SK-N-SH (cell line): Measurements from ENCODE around the gene PCDHGB4. TPM values are rescaled to one million over a fixed set of nuclear protein-coding genes. Genes with fewer than 3 reads are reported as not detected.
"Not testable (repeated sequence)": the region's sequence is repeated elsewhere in the genome, so short reads cannot be mapped to it uniquely, and the experiment has no call there.

Experiments used
- CTCF ChIA-PET: fragments of 300-600, 350-600 bp; formaldehyde crosslinking; extraction: SDS; loops from one replicate; lab custom pipeline; 2021; lab: Yijun Ruan, JAX
- POLR2A ChIA-PET: fragments of 350-600 bp; sonication (Branson Sonifier 250); formaldehyde crosslinking; extraction: SDS; loops from one replicate; lab custom pipeline; 2020; ENCODE audit warnings: antibody characterized with exemption, inconsistent platforms; lab: Yijun Ruan, JAX
- DNase-seq: peaks from one replicate; pipeline ENCODE4 v3.0.0; 2012
- H2AFZ ChIP-seq: fragments of 200-600 bp; sonication (generic); 2 replicates; pipeline ENCODE4 v1.8.1; 2016; ENCODE audit warnings: antibody characterized with exemption, mild to moderate bottlenecking, low read depth
- H3F3A ChIP-seq: fragments of 200-600 bp; sonication (generic); replicated peaks from 2 replicates; pipeline ENCODE3; 2016; ENCODE audit warnings: antibody characterized with exemption, mild to moderate bottlenecking; ENCODE audit not compliant: insufficient read depth
- H3K27ac ChIP-seq, 2 experiments: fragments of 200-500 bp in 1 of 2; fragments of 200-600 bp in 1 of 2; sonication (Bioruptor generic) in 1 of 2; sonication (generic), shearing (Covaris generic) in 1 of 2; 2 replicates each; pipeline versions ENCODE4 v1.5.1 to v1.6.1; 2014 to 2016; ENCODE audit warnings: low read depth in 2 of 2, inconsistent platforms in 1 of 2, low read length in 1 of 2, mild to moderate bottlenecking in 1 of 2, mixed read lengths in 1 of 2
- H3K27me3 ChIP-seq: fragments of 200-600 bp; sonication (generic), shearing (Covaris generic); 2 replicates; pipeline ENCODE4 v1.6.1; 2016; ENCODE audit warnings: mixed run types; ENCODE audit not compliant: insufficient read depth
- H3K36me3 ChIP-seq, 2 experiments: fragments of 200-500 bp in 1 of 2; fragments of 200-600 bp in 1 of 2; sonication (Bioruptor generic) in 1 of 2; sonication (generic) in 1 of 2; replicated peaks in 1 of 2; 2 replicates each; pipeline versions ENCODE3 to v1.5.1; 2014 to 2016; ENCODE audit warnings: low read length in 1 of 2, mild to moderate bottlenecking in 1 of 2; ENCODE audit not compliant: insufficient read depth in 2 of 2, control insufficient read depth in 1 of 2
- H3K4me1 ChIP-seq, 2 experiments: fragments of 200-500 bp in 1 of 2; fragments of 200-600 bp in 1 of 2; sonication (Bioruptor generic) in 1 of 2; sonication (generic), shearing (Covaris generic) in 1 of 2; 2 replicates each; pipeline versions ENCODE4 v1.5.1 to v1.6.1; 2014 to 2016; ENCODE audit warnings: low read depth in 1 of 2, low read length in 1 of 2, mixed run types in 1 of 2; ENCODE audit not compliant: insufficient read depth in 2 of 2, control insufficient read depth in 1 of 2
- H3K4me2 ChIP-seq: fragments of 200-600 bp; sonication (generic), shearing (Covaris generic); 2 replicates; pipeline ENCODE4 v1.6.1; 2017; ENCODE audit warnings: mixed run types
- H3K4me3 ChIP-seq, 2 experiments: fragments of 200-500 bp in 1 of 2; fragments of 200-600 bp in 1 of 2; sonication (Bioruptor generic) in 1 of 2; sonication (generic), shearing (Covaris generic) in 1 of 2; 2 replicates each; pipeline versions ENCODE4 v1.5.1 to v1.8.1; 2014 to 2016; ENCODE audit warnings: low read depth in 2 of 2, inconsistent platforms in 1 of 2, low read length in 1 of 2, mild to moderate bottlenecking in 1 of 2, mixed read lengths in 1 of 2, moderate library complexity in 1 of 2
- H3K79me2 ChIP-seq: fragments of 200-600 bp; sonication (generic); 2 replicates; pipeline ENCODE4 v1.8.1; 2017; ENCODE audit warnings: mild to moderate bottlenecking; ENCODE audit not compliant: insufficient read depth
- H3K9ac ChIP-seq: fragments of 200-600 bp; sonication (generic); 2 replicates; pipeline ENCODE4 v1.6.1; 2017; ENCODE audit warnings: mixed run types
- H3K9me2 ChIP-seq: fragments of 200-600 bp; sonication (generic); 2 replicates; pipeline ENCODE4 v1.6.1; 2017; ENCODE audit warnings: mixed run types
- H3K9me3 ChIP-seq: fragments of 200-600 bp; sonication (generic); 2 replicates; pipeline ENCODE4 v1.6.1; 2017; ENCODE audit warnings: mixed run types, mild to moderate bottlenecking, moderate library complexity
- H4K20me1 ChIP-seq: fragments of 200-600 bp; sonication (generic); 2 replicates; pipeline ENCODE4 v1.6.1; 2017; ENCODE audit warnings: mild to moderate bottlenecking, mixed run types; ENCODE audit not compliant: insufficient read depth
- CHD2 ChIP-seq: fragments of 150-350 bp; IDR thresholded peaks from 2 replicates; pipeline ENCODE4 v1.6.1; 2018; ENCODE audit warnings: low read length; ENCODE audit not compliant: partially characterized antibody
- CTCF ChIP-seq: fragments of 200-600 bp; sonication (generic); IDR thresholded peaks from 2 replicates; pipeline ENCODE4 v1.6.1; 2017; ENCODE audit warnings: antibody characterized with exemption, mild to moderate bottlenecking, moderate library complexity
- EZH2phosphoT487 ChIP-seq: fragments of 200-600 bp; sonication (generic); IDR thresholded peaks from 2 replicates; pipeline ENCODE4 v1.6.1; 2017; ENCODE audit warnings: low read depth, mixed run types, mild to moderate bottlenecking, antibody characterized with exemption, moderate library complexity, borderline replicate concordance
- FOSL2 ChIP-seq: IDR thresholded peaks from 2 replicates; pipeline ENCODE4 v1.4.0; 2012; ENCODE audit warnings: low read depth, mild to moderate bottlenecking, moderate library complexity, borderline replicate concordance
- FOXJ3 ChIP-seq: sonication (generic); formaldehyde crosslinking; IDR thresholded peaks from 2 replicates; pipeline ENCODE4 v1.5.1; 2020; ENCODE audit warnings: mild to moderate bottlenecking, missing genetic modification reagents
- GABPA ChIP-seq: IDR thresholded peaks from 2 replicates; pipeline ENCODE4 v1.4.0; 2012; ENCODE audit warnings: low read depth, mild to moderate bottlenecking
- GATA2 ChIP-seq: sonication (generic); formaldehyde crosslinking; IDR thresholded peaks from 2 replicates; pipeline ENCODE4 v1.5.0; 2020; ENCODE audit warnings: mild to moderate bottlenecking, missing genetic modification reagents
- IRF3 ChIP-seq: fragments of 150-350 bp; IDR thresholded peaks from 2 replicates; pipeline ENCODE4 v1.6.1; 2016; ENCODE audit warnings: mild to moderate bottlenecking, low read depth, low read length
- NRF1 ChIP-seq: IDR thresholded peaks from 2 replicates; pipeline ENCODE4 v1.6.1; 2012; ENCODE audit warnings: low read depth, mild to moderate bottlenecking, low read length
- RAD21 ChIP-seq: IDR thresholded peaks from 2 replicates; pipeline ENCODE4 v1.6.1; 2012; ENCODE audit warnings: mild to moderate bottlenecking, low read length
- RXRA ChIP-seq: IDR thresholded peaks from 2 replicates; pipeline ENCODE4 v1.4.0; 2012; ENCODE audit warnings: low read depth, mild to moderate bottlenecking, borderline replicate concordance
- SMC3 ChIP-seq: IDR thresholded peaks from 2 replicates; pipeline ENCODE4 v1.6.1; 2012; ENCODE audit warnings: low read depth, low read length, improper control_type of control experiment
- USF1 ChIP-seq: IDR thresholded peaks from 2 replicates; pipeline ENCODE4 v1.4.0; 2012; ENCODE audit warnings: low read depth, borderline replicate concordance
- YY1 ChIP-seq: IDR thresholded peaks from 2 replicates; pipeline ENCODE4 v1.4.0; 2012; ENCODE audit warnings: low read depth, mild to moderate bottlenecking
- ZBTB33 ChIP-seq: IDR thresholded peaks from 2 replicates; pipeline ENCODE4 v1.4.0; 2012; ENCODE audit warnings: low read depth, borderline replicate concordance
- WGBS: methylation state at CpG from one replicate; pipeline ENCODE4 v1.1.6; 2017; ENCODE audit warnings: low lambda C conversion rate; 5-methylcytosine and 5-hydroxymethylcytosine counted together
- polyA plus RNA-seq, 3 experiments: library from polyadenylated mRNA; depleted of rRNA; stranded (reverse); fragments of >200 nt; gene quantifications; 2 replicates each; pipeline ENCODE4 v1.2.3, GENCODE V29; 2012

The PCDHGB4 gene
- polyA plus RNA-seq, 1 of the 3 experiments (the other 2 are of a cell fraction): 0.64 TPM

- not testable (repeated sequence) for H3K9me2 ChIP-seq, H3K9me3 ChIP-seq, H3F3A ChIP-seq, H3K27me3 ChIP-seq, H3K4me1 ChIP-seq, H4K20me1 ChIP-seq
- CTCF ChIA-PET: interaction anchor here (0.6 to 2.2 kb wide), 35 partner anchors 9 to 241 kb away, joined by 3 to 44 read pairs (median 4); partner anchors contain the start of genes PCDHB14, PCDHB8, PCDHGA3 and PCDHGA8
- Histone ChIP-seq H3K4me3 (peak within 1 kb of the TSS; percentile 56 to 63), H3K36me3 (peaks cover 3 to 30% of the 10 kb centered on the region in 2 experiments), H2AFZ (peak within 1 kb of the TSS; percentile 63; the same call in 1 of the 2 replicates), H3K79me2 (peaks cover 18% of the 10 kb centered on the region; the same call in 1 of the 2 replicates), H3K4me2 (peak within 1 kb of the TSS; percentile 55), H3K27ac (peak within 1 kb of the TSS; percentile 63 to 72), H3K9ac (peak within 1 kb of the TSS; percentile 71)
- peak; percentile 69 for TF ChIP-seq CTCF
- TF ChIP-seq RXRA: peak; percentile 21; the same call in 1 of the 2 replicates
- peak; percentile 90 for TF ChIP-seq RAD21
- TF ChIP-seq NRF1: peak; percentile 44; the same call in 1 of the 2 replicates
- TF ChIP-seq SMC3: peak; percentile 80
- POLR2A ChIA-PET: interaction anchor here (0.9 to 1.5 kb wide), 4 partner anchors 96 to 146 kb away, joined by 3 to 6 read pairs (median 4); no protein-coding TSS in a partner anchor
- peak; percentile 85 for DNase-seq
- WGBS: 62% methylated on average over 35 of the region's 47 CpGs
These were observed 30.1 kb downstream of the PCDHGB4 start, which contains the start of gene PCDHGB7 for GRCh38 chr5:141417494-141418172. TSS of gene PCDHGB7 (plus strand) at chr5:141417677. CDS start at chr5:141417860, 183 bp downstream.

- no peaks in the 10 kb centered on the region; a peak in 1 of 4 replicates for H3K4me1 ChIP-seq
- CTCF ChIA-PET: interaction anchor here (1.3 to 1.7 kb wide), 2 partner anchors 141 to 145 kb away, joined by 3 to 5 read pairs; no protein-coding TSS in a partner anchor
- H3K9ac ChIP-seq: no peak overlapping the region
- WGBS: 96% methylated on average over 48 of the region's 74 CpGs
- no peaks in the 10 kb centered on the region for H3K9me2 ChIP-seq
- H4K20me1 ChIP-seq: no peaks in the 10 kb centered on the region
- no peak overlapping the region for H2AFZ ChIP-seq
- DNase-seq: no peak
- H3F3A ChIP-seq: peaks cover 4% of the 10 kb centered on the region
- POLR2A ChIA-PET: no interaction called here
- H3K9me3 ChIP-seq: 0 out of 2 replicates have a peak, but pooled peaks cover 7% of the 10 kb centered on the region
- H3K27me3 ChIP-seq: no peaks in the 10 kb centered on the region
- no peak overlapping the region for H3K27ac ChIP-seq
- no peak overlapping the region for H3K4me2 ChIP-seq
- peak overlapping the region in 1 of 2 experiments; percentile 56; a peak in 1 of 4 replicates for H3K4me3 ChIP-seq
- H3K79me2 ChIP-seq: peaks cover 18% of the 10 kb centered on the region; the same call in 1 of the 2 replicates
- peaks cover 3 to 41% of the 10 kb centered on the region in 2 experiments for H3K36me3 ChIP-seq
- no peak for TF ChIP-seq CTCF
- TF ChIP-seq IRF3: no peak
- TF ChIP-seq FOXJ3 (CRISPR knock-in tag): no peak
- no peak for TF ChIP-seq YY1
- TF ChIP-seq ZBTB33: no peak
- TF ChIP-seq GABPA: no peak
- TF ChIP-seq USF1: no peak
- no peak for TF ChIP-seq GATA2 (CRISPR knock-in tag)
- no peak for TF ChIP-seq EZH2phosphoT487
- TF ChIP-seq FOSL2: no peak
- TF ChIP-seq CHD2: no peak
These were observed 31.8 kb downstream of the PCDHGB4 start for GRCh38 chr5:141419074-141419880.
